Measurements from ENCODE around the gene SPO11.

DNA sequence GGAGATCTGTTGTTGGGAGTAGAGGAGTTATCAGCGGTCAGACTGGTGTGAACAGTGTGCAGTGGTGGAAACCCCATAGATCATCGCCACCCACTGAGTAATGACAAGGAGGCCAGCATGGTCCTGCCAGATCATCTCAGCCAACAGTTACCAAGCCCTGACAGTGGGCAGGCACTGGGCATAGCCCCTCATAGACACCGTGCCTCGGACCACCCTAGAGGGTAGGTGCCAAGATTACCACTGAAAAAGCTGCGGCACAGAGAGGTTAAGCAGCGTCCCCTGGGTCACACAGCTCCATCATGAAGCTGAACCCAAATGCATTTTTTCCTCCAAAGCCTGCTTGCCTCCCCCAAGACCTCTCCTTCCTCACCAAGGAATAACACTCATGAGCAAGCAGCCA lies 41.7 kb upstream of the SPO11 start:
- TF ChIP-seq EP300 (IDR thresholded peaks at IDR 0.05), result no peak
- TF ChIP-seq CTCF (IDR thresholded peaks at IDR 0.05), result no peak
- no peak for TF ChIP-seq POLR2A (IDR thresholded peaks at IDR 0.05)

All from tibial nerve (tissue), 4 donors.